Gastrocnemius medialis (tissue), 4 donors: ENCODE results near the gene CD101.

ENCODE experiments used
- CTCF ChIP-seq, 5 experiments: fragments of 450-650 bp in 3 of 5; fragments of 200-600 bp in 2 of 5; sonication (generic) in 2 of 5; IDR thresholded peaks in 4 of 5; conservative IDR thresholded peaks in 1 of 5; 1 replicate in 4 of 5; 2 replicates in 1 of 5; pipeline ENCODE4 v1.5.1; 2016 to 2019; ENCODE audit warnings: antibody characterized with exemption in 5 of 5, mild to moderate bottlenecking in 3 of 5, moderate library complexity in 3 of 5
- POLR2A ChIP-seq, 2 donors: fragments of 450-650 bp; IDR thresholded peaks; one replicate each; pipeline ENCODE4 v1.6.1; 2017; ENCODE audit warnings: antibody characterized with exemption in 2 of 2, mild to moderate bottlenecking in 2 of 2, moderate library complexity in 2 of 2

- TF ChIP-seq CTCF (IDR thresholded peaks at IDR 0.05 in 4 of 5, conservative IDR thresholded peaks at IDR 0.05 in 1 of 5) (no peak), POLR2A (IDR thresholded peaks at IDR 0.05) (no peak)
Observed at GRCh38 chr1:117022114-117022513, 20.6 kb downstream of the CD101 start.
